ENCODE measurements around the gene LCN15.

DNA sequence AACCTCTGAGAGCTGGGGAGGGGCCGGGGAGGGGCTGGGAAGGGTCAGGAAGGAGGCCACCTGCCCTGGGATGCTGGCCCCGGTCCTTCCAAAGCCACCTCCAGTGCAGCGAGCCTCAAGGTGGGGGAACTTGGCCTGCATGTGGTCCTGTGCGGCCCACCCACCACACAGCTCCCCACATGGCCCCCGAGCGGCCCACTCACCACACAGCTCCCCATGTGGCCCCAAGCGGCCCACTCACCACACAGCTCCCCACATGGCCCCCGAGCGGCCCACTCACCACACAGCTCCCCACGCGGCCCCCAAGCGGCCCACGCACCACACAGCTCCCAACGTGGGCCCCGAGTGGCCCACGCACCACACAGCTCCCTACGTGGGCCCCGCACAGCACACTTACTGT, 19.5 kb downstream of the LCN15 start:
- TF ChIP-seq, protein P1, sequence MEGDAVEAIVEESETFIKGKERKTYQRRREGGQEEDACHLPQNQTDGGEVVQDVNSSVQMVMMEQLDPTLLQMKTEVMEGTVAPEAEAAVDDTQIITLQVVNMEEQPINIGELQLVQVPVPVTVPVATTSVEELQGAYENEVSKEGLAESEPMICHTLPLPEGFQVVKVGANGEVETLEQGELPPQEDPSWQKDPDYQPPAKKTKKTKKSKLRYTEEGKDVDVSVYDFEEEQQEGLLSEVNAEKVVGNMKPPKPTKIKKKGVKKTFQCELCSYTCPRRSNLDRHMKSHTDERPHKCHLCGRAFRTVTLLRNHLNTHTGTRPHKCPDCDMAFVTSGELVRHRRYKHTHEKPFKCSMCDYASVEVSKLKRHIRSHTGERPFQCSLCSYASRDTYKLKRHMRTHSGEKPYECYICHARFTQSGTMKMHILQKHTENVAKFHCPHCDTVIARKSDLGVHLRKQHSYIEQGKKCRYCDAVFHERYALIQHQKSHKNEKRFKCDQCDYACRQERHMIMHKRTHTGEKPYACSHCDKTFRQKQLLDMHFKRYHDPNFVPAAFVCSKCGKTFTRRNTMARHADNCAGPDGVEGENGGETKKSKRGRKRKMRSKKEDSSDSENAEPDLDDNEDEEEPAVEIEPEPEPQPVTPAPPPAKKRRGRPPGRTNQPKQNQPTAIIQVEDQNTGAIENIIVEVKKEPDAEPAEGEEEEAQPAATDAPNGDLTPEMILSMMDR (conservative IDR thresholded peaks at IDR 0.05; ENCODE audit: low read depth, low read length) = no peak
- TF ChIP-seq EZH2phosphoT487 (IDR thresholded peaks at IDR 0.05; ENCODE audit: borderline replicate concordance, low read length) = no peak

Data from PC-3 (cell line).